Sciatic nerve (tissue), 2 donors: ENCODE measurements around the gene FRMD5. TPM values are rescaled to one million over a fixed set of nuclear protein-coding genes. Genes with fewer than 3 reads are reported as not detected.
"Not testable (repeated sequence)": the region's sequence is repeated elsewhere in the genome, so short reads cannot be mapped to it uniquely, and the experiment has no call there.

ENCODE experiments used
- ATAC-seq: fragments of 200-7000 bp; cut with Tn5 transposase; one replicate; pipeline ENCODE4 v1.9.1; 2020; ENCODE audit warnings: mild to moderate bottlenecking, moderate library complexity
- DNase-seq: peaks from one replicate; pipeline ENCODE4 v3.0.0-alpha.2; 2020; ENCODE audit warnings: low spot score
- intact Hi-C: fragments of 100-400 bp; cut with DNase I; formaldehyde crosslinking; loops from one replicate; pipeline ENCODE4 v1.14.2; 2022
- total RNA-seq: library from RNA; stranded (reverse); fragmentation: NEBNext Ultra II Directional; extraction: Animal tissue kit (Norgen Biotek cat#: 25700); gene quantifications from one replicate; pipeline ENCODE4 v1.2.1, GENCODE V29; 2021
- donor health status: DM: no; HTN: no; CAD: no.
- donor health status: DM: no; HTN: no; CAD: no.

The FRMD5 gene
- total RNA-seq, 1 donor from 2014 or later: 6.7 TPM

DNA sequence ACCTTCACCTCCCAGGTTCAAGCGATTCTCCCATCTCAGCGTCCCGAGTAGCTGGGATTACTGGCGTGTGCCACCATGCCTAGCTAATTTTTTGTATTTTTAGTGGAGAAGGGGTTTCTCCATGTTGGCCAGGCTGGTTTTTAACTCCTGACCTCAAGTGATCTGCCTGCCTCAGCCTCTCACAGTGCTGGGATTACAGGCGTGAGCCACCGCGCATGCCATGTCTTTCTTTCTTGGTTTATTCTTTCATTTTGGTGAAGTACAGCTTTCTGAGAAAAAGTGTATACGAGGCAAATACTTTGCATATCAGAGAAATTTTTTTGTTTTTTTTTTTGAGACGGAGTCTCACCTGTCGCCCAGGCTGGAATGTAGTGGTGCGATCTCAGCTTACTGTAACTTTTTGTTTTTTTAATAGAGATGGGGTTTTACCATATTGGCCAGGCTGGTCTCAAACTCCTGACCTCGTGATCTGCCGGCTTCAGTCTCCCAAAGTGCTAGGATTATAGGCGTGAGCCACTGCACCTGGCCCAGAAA, 363.5 kb downstream of the FRMD5 start:
- not testable (repeated sequence) for DNase-seq

DNA sequence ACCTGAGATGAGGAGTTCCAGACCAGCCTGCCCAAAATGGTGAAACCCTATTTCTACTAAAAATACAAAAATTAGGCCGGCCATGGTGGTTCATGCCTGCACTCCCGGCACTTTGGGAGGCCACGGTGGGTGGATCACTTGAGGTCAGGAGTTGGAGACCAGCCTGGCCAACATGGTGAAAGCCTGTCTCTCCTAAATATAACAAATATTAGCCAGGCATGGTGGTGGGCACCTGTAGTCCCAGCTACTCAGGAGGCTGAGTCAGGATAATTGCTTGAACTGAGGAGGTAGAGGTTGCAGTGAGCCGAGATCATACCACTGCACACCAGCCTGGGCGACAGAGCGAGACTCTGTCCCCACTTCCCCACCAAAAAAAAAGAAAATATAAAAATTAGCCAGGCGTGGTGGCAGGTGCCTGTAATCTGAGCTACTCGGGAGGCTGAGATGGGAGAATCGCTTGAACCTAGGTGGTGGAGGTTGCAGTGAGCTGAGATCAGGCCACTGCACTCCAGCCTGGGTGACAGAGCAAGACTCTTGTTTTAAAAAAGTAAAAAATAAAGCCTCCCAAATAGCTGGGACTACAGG, 364.3 kb downstream of the FRMD5 start:
- DNase-seq, ATAC-seq, intact Hi-C loops: not testable (repeated sequence)

More for the DNA sequence above, 363.5 kb downstream of the FRMD5 start:
- ATAC-seq, intact Hi-C loops: not testable (repeated sequence)

DNA sequence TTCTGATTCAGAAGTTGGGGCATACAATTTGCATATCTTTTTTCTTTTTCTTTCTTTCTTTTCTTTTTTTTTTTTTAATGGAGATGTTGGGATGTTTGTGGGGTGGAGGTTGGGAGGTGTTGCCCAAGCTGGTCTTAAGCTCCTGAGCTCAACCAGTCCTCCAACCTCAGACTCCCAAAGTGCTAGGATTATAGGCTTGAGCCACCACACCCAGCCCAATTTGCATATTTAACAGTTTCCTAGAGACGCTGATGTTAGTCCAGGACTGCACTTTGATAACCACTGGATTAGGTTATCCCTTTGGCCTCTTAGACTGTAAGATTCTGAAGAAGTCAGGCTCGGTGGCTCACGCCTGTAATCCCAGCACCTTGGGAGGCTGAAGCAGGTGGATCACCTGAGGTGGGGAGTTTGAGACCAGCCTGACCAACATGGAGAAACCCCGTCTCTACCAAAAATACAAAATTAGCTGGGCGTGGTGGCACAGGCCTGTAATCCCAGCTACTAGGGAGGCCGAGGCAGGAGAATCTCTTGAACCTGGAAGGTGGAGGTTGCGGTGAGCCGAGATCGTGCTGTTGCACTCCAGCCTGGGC, 365.0 kb downstream of the FRMD5 start:
- intact Hi-C loops, DNase-seq, ATAC-seq: not testable (repeated sequence)

DNA sequence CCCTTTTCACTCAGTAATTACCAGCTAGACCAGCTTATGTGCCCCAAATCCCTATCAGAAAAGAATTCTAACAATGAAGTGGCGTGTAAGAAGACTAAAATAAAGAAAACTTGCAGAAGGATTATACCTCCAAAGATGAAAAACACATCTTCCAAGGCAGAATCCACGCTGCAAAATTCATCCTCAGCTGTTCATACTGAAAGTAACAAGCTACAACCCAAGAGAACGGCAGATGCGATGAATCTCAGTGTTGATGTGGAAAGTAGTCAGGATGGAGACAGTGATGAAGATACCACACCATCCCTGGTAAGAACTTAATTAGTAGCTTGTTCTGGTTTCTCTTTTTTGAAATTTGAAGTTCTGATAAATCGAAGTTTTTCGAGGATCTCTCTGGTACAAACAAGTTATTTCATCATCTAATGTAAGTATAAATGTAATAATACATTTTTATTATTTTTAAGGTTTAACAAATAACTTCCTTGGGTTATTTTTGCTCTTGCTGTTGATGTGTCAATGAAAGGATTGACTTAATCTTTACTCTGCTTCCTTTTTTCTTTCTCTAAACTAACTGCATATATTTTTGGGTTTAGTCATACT, 366.9 kb downstream of the FRMD5 start:
- ATAC-seq: no peak
- no peak for DNase-seq
- intact Hi-C loops: no loop called here

DNA sequence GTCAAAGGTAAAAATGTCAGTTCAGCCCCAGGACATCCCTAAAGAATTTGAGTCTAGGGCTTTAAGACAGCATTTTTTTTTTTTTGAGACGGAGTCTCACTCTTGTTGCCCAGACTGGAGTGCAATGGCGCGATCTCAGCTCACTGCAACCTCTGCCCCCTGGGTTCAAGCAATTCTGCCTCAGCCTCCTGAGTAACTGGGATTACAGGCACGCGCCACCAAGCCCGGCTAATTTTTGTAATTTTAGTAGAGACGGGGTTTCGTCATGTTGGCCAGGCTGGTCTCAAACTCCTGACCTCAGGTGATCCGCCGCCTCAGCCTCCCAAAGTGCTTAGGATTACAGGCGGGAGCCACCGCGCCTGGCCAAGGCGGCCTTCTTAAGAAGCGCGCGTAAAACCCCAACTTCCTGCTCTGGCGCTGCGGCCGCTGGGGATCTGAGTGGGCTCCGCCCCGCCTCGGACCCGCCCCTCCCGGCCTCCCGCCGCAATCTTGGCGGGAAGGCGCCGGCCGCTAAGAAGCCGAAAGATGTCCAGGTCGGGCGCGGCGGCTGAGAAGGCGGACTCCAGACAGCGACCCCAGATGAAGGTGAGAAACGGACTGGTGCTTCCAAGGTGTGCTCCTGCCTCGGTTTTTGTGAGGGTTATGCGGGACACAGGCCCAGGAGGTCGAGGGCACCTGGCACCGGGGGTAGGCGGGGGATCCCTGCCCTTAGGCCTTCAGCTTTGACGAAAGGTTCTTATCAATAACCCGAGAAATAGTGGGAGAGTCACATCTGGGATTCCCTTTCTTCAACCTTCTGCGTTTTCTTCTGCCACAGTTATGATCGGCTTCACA, 368.3 kb downstream of the FRMD5 start, which contains the start of gene WDR76:
TSS of gene WDR76 (plus strand) at position 495 of the 834 bp plus-strand sequence. CDS start at position 526, 31 bp downstream.
- peak; percentile 89 for DNase-seq
- intact Hi-C loops: no loop called here

DNA sequence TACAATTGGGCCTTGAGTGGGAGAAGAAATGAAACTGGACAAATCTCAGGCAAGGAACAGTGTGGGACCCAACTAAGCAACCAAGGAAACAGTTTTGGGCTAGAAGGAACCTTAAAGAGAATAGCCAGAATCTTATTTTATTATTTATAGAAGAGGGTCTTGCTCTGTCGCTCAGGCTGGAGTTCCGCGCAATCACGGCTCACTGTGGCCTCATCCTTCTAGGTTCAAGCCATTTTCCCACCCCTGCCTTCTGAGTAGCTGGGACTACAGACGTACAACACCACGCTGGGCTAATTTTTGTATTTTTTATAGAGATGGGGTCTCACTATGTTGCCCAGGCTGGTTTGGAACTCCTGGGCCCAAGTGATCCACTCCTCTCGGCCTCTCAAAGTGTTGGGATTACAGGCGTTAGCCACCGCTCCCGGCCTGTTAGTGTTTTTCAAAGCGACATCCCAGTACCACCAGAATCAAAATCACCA, 369.0 kb downstream of the FRMD5 start:
- ATAC-seq: no peak
- DNase-seq: no peak
- intact Hi-C loops: no loop called here

More for the DNA sequence above, 368.3 kb downstream of the FRMD5 start, which contains the start of gene WDR76:
- peak; percentile 89 for ATAC-seq

DNA sequence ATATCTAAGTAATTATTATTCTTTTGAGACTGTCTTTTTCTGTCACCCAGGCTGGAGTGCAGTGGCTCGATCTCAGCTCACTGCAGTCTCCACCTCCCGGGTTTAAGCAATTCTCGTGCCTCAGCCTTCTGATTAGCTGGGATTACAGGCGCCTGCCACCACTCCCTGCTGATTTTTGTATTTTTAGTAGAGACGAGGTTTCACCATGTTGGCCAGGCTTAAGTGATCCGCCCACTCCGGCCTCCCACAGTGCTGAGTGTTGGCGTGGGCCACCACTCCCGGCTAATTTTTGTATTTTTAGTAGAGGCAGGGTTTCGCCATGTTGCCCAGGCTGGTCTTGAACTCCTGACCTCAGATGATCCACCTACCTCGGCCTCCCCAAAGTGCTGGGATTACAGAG, 369.8 kb downstream of the FRMD5 start:
- ATAC-seq, DNase-seq, intact Hi-C loops: not testable (repeated sequence)

DNA sequence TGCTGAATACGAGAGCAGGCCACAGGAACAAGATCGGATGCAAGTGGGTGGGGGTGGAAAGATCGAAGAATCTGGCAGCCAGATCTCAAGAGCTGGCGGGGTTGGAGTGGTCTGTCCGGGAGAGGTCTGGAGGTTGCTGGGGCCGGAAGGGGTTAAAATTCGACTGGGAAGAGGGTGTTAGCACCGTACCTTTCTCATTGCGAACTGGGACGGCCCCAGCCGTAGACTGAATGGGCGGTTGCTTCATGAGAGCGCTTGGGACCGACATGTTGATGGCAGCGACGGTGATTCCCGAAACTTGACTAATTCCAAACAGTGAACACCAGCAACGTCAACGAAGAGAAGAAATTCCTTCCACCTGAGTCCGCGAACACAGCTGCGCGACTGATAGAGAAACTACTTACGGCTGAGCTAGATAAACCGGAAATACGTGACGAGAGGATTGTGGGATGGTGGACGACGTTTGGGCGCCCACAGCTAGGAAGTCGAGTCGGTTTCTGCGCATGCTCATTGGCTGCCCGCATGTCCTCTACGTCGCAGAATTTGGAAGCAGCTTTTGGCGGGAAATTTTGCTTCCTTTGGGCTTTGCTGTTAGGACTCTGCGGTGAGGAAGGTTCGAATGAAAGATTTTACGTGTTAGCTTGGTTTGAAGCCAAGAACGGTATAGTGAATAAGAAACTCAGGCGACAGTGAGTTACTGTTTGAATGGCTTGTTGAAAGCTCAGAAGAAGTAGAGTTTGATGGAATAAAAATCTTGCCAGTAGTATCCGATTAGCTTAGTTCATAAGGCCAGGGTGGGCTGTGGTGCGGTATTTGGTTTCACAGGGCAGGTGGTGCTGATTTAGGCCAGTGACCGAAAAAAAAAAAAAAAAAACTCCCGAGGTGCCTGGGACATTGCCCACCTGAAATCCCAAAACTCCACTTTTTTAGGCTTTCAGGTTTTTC, 370.5 kb downstream of the FRMD5 start, which contains the start of gene MFAP1:
TSS of gene MFAP1 (minus strand) at position 389 of the 945 bp plus-strand sequence. CDS start at position 268, 121 bp downstream.
- intact Hi-C loops: no loop called here
- DNase-seq: peak; percentile 96
- peak; percentile 97 for ATAC-seq

DNA sequence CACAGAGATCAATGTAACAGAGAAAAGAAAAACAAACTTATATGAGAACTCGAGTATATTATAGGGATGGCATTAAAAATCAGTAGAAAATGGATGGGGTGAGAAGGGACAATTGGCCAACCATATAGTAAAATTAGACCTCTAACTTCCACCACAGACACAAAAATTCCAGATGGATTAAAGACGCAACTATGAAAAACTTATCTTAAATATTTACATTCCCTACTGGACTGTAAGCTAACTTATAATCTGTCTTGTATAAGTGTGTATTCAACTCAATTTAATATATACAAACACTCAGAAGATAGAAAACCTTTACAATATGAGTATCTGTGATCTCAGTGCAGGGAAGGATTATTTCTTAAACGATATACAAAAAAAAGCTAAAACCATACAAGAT, 373.6 kb downstream of the FRMD5 start:
- ATAC-seq: no peak
- intact Hi-C loops: no loop called here
- DNase-seq: no peak

Other genes with a start within 250 kb of the FRMD5 start
- gene GOLM2, start 93.4 kb upstream of the FRMD5 start, total RNA-seq: 119 TPM
- gene CTDSPL2, start 232.4 kb upstream of the FRMD5 start, total RNA-seq: 49.5 TPM